Activated naive CD4-positive, alpha-beta T cell treated with anti-CD3 and anti-CD28 coated beads, Interleukin-2, amount 10 ng/mL, durations not matched to agents 7 days and 5 days (primary cell): ENCODE data around the gene USP24.
A peak's percentile ranks its signal among the peaks of the same experiment; 100 is the strongest.

Source experiments
- CTCF ChIA-PET: fragments of 350-600 bp; sonication (Branson Sonifier 250); formaldehyde crosslinking; loops from one replicate; lab custom pipeline; 2021; ENCODE audit warnings: antibody characterized with exemption; lab: Charles Lee
- DNase-seq: peaks from one replicate; pipeline ENCODE4 v3.0.0-alpha.2; 2020
- H3K27ac Mint-ChIP-seq: one replicate; pipeline ENCODE4 v1.8.0; 2021; ENCODE audit warnings: mild to moderate bottlenecking, moderate library complexity, mixed read lengths
- H3K27me3 Mint-ChIP-seq: one replicate; pipeline ENCODE4 v1.8.0; 2021; ENCODE audit warnings: mild to moderate bottlenecking, mixed read lengths
- H3K36me3 Mint-ChIP-seq: one replicate; pipeline ENCODE4 v1.8.0; 2021; ENCODE audit warnings: mixed read lengths
- H3K4me1 Mint-ChIP-seq: one replicate; pipeline ENCODE4 v1.8.0; 2021; ENCODE audit warnings: mixed read lengths
- H3K4me3 Mint-ChIP-seq: one replicate; pipeline ENCODE4 v1.8.0; 2021; ENCODE audit warnings: mild to moderate bottlenecking, moderate library complexity, mixed read lengths
- H3K9me3 Mint-ChIP-seq: one replicate; pipeline ENCODE4 v1.8.0; 2021; ENCODE audit warnings: mixed read lengths

Gene USP24

GRCh38 chr1:55215194-55216021 lies at the start of gene USP24:
Gene USP24, minus strand, starts transcription at chr1:55215364. Its CDS starts 251 bp downstream, at chr1:55215113.
- peaks cover 7% of the 10 kb centered on the region for H3K36me3 Mint-ChIP-seq
- H3K4me1 Mint-ChIP-seq, result peaks cover 65% of the 10 kb centered on the region
- CTCF ChIA-PET, result interaction anchor here (1.0 kb wide), 1 partner anchor 72 kb away, joined by 4 read pairs; no protein-coding TSS in a partner anchor
- H3K27me3 Mint-ChIP-seq, result no peaks in the 10 kb centered on the region
- peak; percentile 89 for DNase-seq
- H3K4me3 Mint-ChIP-seq, result peak within 1 kb of the TSS; percentile 89
- peak within 1 kb of the TSS; percentile 94 for H3K27ac Mint-ChIP-seq
- no peaks in the 10 kb centered on the region for H3K9me3 Mint-ChIP-seq

- CTCF ChIA-PET, result no interaction called here
- H3K27ac Mint-ChIP-seq, result no peak overlapping the region
- no peak for DNase-seq
Observed at GRCh38 chr1:55262822-55263221, 47.7 kb upstream of the USP24 start.

DNA sequence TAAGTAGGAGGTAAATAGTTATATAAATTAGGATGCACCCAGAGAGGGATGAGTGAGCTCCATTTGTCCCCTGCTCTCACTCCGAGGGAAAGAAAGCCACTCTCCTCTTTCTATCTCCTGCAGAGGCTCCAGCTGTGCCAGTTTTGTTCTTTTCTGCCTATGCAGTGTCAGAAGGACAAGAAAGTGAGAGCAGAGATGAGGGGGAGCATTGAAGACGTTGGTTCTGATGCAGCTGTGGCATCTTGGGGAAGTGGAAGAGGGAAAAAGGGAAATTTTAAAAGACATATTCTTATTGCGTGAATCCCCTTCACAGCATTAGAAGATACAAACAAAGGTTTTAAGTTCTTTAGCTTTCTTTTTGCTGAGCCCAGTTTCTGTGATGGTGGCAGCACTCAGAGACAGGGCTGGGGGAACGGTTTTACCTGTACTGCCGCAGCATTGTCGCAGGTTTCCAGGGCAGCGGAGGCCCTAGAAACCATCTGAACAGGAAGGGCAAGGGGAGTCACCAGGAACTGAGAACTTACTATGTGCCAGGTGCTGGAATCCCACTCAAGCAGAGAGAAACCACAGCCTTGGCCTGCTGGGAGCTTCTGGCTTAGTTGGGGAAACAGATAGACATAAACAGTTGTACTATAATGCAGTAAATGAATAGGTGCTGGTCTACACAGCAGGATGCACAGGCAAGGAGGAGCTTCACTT lies 44.9 kb upstream of the USP24 start:
- DNase-seq, result no peak
- no peak overlapping the region for H3K27ac Mint-ChIP-seq
- H3K4me3 Mint-ChIP-seq, result no peak overlapping the region
- no peaks in the 10 kb centered on the region for H3K9me3 Mint-ChIP-seq
- H3K27me3 Mint-ChIP-seq, result peaks cover 16% of the 10 kb centered on the region
- CTCF ChIA-PET, result interaction anchor here (1.5 kb wide), 1 partner anchor 16 kb away, joined by 5 read pairs; no protein-coding TSS in a partner anchor
- no peaks in the 10 kb centered on the region for H3K36me3 Mint-ChIP-seq
- H3K4me1 Mint-ChIP-seq, result peaks cover 15% of the 10 kb centered on the region

More at GRCh38 chr1:55262822-55263221, 47.7 kb upstream of the USP24 start:
- H3K36me3 Mint-ChIP-seq, result no peaks in the 10 kb centered on the region
- H3K4me1 Mint-ChIP-seq, result peaks cover 10% of the 10 kb centered on the region
- H3K4me3 Mint-ChIP-seq, result no peak overlapping the region
- no peaks in the 10 kb centered on the region for H3K9me3 Mint-ChIP-seq
- peaks cover 20% of the 10 kb centered on the region for H3K27me3 Mint-ChIP-seq

DNA sequence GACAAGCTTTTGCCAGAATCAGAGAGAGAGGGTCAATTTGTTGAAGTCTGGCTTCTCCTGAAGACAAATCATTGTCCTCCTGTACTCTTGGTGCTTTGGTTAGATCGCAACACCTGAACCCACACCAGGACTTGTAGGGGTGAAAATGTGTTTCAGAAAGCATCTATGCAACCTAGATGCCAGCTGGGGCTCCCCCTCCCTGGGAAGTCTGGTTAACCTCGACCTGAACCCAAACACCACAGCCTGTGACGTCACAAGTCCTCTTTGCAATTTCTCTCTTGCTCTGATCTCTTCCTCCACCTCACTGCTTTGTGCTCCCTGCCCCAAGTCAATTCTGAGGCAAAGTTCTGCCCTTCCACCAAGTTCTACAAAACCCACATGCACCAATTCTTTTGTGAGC lies 42.8 kb upstream of the USP24 start:
- H3K4me3 Mint-ChIP-seq, result no peak overlapping the region
- H3K4me1 Mint-ChIP-seq, result peaks cover 15% of the 10 kb centered on the region
- CTCF ChIA-PET, result interaction anchor here (0.6 to 1.9 kb wide), 2 partner anchors 19 to 22 kb away, joined by 3 to 7 read pairs; no protein-coding TSS in a partner anchor
- H3K27me3 Mint-ChIP-seq, result peaks cover 12% of the 10 kb centered on the region
- H3K9me3 Mint-ChIP-seq, result no peaks in the 10 kb centered on the region
- no peaks in the 10 kb centered on the region for H3K36me3 Mint-ChIP-seq
- no peak overlapping the region for H3K27ac Mint-ChIP-seq
- peak; percentile 80 for DNase-seq

DNA sequence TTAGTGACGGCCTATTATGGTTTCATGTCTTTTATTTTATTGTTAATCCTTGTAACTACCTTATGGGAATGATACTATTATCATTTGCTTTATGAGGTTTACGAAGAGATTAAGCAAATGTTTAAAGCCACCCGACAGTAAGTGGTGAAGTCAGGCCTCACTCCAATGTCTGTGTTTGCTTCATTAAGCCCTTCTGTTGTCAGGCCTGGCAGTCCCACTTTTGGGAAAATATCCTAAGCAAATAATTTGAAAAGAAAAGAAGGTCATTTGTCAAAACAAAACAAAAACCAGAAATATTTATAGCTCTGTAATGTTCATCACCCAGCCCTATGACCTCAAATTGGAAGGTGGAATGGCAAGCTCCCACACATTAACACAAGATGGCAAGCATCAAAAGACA lies 40.7 kb upstream of the USP24 start:
- DNase-seq, result no peak
- Mint-ChIP-seq H3K4me3 (no peak overlapping the region), H3K9me3 (no peaks in the 10 kb centered on the region), H3K36me3 (no peaks in the 10 kb centered on the region), H3K27me3 (peaks cover 12% of the 10 kb centered on the region), H3K4me1 (peaks cover 21% of the 10 kb centered on the region), H3K27ac (no peak overlapping the region)
- CTCF ChIA-PET, result no interaction called here

- Mint-ChIP-seq H3K27me3 (peaks cover 2% of the 10 kb centered on the region), H3K36me3 (no peaks in the 10 kb centered on the region), H3K9me3 (no peaks in the 10 kb centered on the region), H3K4me1 (peaks cover 13% of the 10 kb centered on the region), H3K27ac (no peak overlapping the region), H3K4me3 (no peak overlapping the region)
- no peak for DNase-seq
- CTCF ChIA-PET, result no interaction called here
Observed at GRCh38 chr1:55252942-55253589, 37.9 kb upstream of the USP24 start.

DNA sequence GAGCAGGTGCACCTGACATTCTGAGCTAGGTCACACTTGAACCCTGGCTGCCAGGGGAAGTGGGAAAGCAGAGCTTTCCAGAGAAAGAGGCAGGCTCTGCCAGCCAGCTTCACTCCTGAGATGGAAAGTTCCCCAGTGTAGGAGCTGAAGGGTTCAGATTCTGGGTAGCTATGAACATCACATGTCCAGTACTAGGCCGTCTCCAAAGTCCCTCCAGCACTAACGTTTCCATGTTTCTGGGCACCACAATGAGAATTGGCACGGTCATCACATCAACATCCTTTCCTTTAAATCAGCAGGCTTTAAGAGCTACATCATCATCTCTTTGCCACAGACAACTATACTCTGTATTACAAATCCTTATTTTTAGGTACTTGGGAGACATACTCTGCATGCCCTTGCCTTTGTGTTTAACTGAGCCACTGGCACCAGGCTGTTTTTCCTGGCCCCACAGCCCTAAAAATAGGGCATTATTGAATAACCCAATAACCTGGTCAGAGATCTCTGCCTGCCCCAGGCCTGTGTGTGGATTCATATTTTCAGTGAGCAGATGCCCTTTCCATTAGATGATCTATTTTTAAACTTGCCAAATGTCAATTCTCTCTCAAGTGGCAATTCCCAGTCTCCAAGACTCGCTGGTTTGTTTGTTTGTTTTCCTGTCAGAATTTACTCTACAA lies 35.4 kb upstream of the USP24 start:
- Mint-ChIP-seq H3K27ac (no peak overlapping the region), H3K36me3 (no peaks in the 10 kb centered on the region), H3K27me3 (no peaks in the 10 kb centered on the region), H3K9me3 (no peaks in the 10 kb centered on the region), H3K4me3 (no peak overlapping the region), H3K4me1 (peaks cover 6% of the 10 kb centered on the region)
- no peak for DNase-seq
- CTCF ChIA-PET, result interaction anchor here (1.2 kb wide), 1 partner anchor 107 kb away, joined by 3 read pairs; no protein-coding TSS in a partner anchor

- peaks cover 6% of the 10 kb centered on the region for H3K4me1 Mint-ChIP-seq
- H3K9me3 Mint-ChIP-seq, result no peaks in the 10 kb centered on the region
- no peak overlapping the region for H3K27ac Mint-ChIP-seq
- DNase-seq, result no peak
- H3K36me3 Mint-ChIP-seq, result no peaks in the 10 kb centered on the region
- H3K27me3 Mint-ChIP-seq, result no peaks in the 10 kb centered on the region
- CTCF ChIA-PET, result interaction anchor here (1.2 kb wide), 1 partner anchor 106 kb away, joined by 3 read pairs; no protein-coding TSS in a partner anchor
- no peak overlapping the region for H3K4me3 Mint-ChIP-seq
Observed at GRCh38 chr1:55249646-55250398, 34.7 kb upstream of the USP24 start.

DNA sequence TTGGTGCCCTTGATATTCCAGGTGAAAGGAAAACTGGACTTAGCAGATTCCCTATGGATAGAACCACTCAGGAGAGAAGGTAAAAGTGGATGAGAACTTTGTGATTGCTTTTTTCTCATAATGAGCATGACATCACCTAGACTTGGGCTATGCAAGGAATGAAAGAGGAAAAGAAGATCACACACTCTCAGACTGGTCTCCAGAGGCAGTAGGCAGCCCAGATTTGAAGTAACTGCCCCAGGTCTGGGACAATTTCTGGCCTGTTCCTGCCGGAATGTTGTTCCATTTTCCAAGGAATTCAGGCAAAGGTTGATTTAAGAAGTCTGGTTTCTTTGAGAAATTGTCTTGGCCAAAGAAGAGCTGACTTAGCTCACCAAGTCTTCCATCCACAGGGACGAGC lies 31.7 kb upstream of the USP24 start:
- Mint-ChIP-seq H3K27ac (no peak overlapping the region), H3K4me1 (no peaks in the 10 kb centered on the region), H3K9me3 (no peaks in the 10 kb centered on the region), H3K36me3 (no peaks in the 10 kb centered on the region), H3K27me3 (peaks cover 4% of the 10 kb centered on the region), H3K4me3 (no peak overlapping the region)
- CTCF ChIA-PET, result interaction anchor here (1.0 to 1.1 kb wide), 2 partner anchors 24 to 30 kb away, joined by 3 to 4 read pairs; no protein-coding TSS in a partner anchor
- no peak for DNase-seq

DNA sequence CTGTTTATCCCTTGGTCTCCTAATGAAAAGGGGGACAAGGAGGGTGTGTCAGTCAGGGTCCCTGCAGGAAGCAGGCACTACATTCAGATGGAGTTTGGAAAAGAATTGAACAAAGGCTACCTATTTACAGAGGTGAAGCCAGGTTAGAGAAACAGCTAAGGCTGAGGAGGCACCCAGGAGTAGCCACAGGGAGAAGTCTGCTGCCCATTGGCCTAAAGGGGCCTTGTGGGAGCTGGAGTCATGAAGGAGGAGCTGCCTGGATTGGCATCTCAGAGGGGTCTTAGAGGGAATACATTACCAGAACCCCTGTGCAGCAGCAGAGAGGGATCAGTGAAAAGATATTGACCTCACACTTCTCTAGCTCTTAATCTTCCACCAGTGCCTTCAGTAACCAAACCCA lies 31.2 kb upstream of the USP24 start:
- H3K27ac Mint-ChIP-seq, result no peak overlapping the region
- H3K9me3 Mint-ChIP-seq, result no peaks in the 10 kb centered on the region
- DNase-seq, result no peak
- no peaks in the 10 kb centered on the region for H3K4me1 Mint-ChIP-seq
- no peaks in the 10 kb centered on the region for H3K36me3 Mint-ChIP-seq
- H3K4me3 Mint-ChIP-seq, result no peak overlapping the region
- H3K27me3 Mint-ChIP-seq, result peaks cover 4% of the 10 kb centered on the region
- CTCF ChIA-PET, result interaction anchor here (1.0 to 1.1 kb wide), 2 partner anchors 25 to 31 kb away, joined by 3 to 4 read pairs; no protein-coding TSS in a partner anchor

GRCh38 chr1:55245781-55246180 lies 30.6 kb upstream of the USP24 start:
- no peaks in the 10 kb centered on the region for H3K4me1 Mint-ChIP-seq
- H3K27me3 Mint-ChIP-seq, result peaks cover 4% of the 10 kb centered on the region
- no peaks in the 10 kb centered on the region for H3K36me3 Mint-ChIP-seq
- CTCF ChIA-PET, result interaction anchor here (1.1 kb wide), 1 partner anchor 25 kb away, joined by 3 read pairs; no protein-coding TSS in a partner anchor
- H3K27ac Mint-ChIP-seq, result no peak overlapping the region
- DNase-seq, result no peak
- H3K9me3 Mint-ChIP-seq, result no peaks in the 10 kb centered on the region
- no peak overlapping the region for H3K4me3 Mint-ChIP-seq

DNA sequence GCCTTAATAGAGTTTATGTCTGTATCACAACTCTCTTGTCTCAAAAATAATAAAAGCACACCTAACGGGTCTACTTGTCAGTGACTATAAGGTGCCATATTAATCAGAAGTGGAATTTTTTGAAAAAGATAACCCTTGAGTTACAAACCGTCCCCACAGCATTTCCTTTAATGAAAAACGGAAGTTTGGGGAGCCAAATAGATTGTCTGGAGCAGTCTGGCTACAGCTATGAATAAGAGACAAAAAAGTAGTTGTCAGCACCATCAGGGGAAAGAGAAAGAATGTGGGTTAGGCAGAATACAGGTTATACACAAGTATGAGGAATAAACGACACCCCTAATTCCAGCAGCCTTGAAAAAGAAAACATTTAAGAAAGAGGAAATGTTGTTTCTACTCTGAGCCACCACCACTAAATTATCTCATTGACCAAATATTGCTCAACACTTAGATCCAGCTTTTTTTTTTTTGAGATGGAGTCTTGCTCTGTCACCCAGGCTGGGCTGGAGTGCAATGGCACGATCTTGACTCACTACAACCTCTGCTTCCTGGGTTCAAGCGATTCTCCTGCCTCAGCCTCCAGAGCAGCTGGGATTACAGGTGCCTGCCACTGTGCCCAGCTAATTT lies 29.4 kb upstream of the USP24 start:
- Mint-ChIP-seq H3K27me3 (peaks cover 11% of the 10 kb centered on the region), H3K4me3 (no peak overlapping the region), H3K36me3 (no peaks in the 10 kb centered on the region), H3K4me1 (no peaks in the 10 kb centered on the region), H3K9me3 (no peaks in the 10 kb centered on the region), H3K27ac (no peak overlapping the region)
- CTCF ChIA-PET, result no interaction called here
- DNase-seq, result no peak

DNA sequence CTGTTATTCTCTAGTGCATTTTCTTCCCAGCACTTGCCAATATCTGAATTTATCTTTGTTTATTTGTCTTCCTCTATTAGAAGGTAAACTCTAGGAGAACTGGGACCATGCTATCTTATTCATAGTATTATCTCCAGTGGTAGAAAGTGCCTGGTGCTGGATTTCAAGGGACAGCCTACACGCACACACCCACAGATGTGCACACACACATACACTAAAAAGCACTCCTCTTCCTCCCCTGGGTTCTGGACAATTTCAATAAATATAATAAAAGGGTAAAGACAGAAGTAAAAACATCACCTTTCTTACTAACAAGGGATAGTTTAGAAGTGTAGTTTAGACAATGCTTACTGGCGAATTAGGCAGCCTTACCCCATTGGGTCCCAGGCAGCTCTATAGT lies 28.5 kb upstream of the USP24 start:
- no peak for DNase-seq
- Mint-ChIP-seq H3K4me3 (no peak overlapping the region), H3K4me1 (no peaks in the 10 kb centered on the region), H3K27ac (no peak overlapping the region), H3K36me3 (no peaks in the 10 kb centered on the region), H3K27me3 (peaks cover 11% of the 10 kb centered on the region), H3K9me3 (no peaks in the 10 kb centered on the region)
- CTCF ChIA-PET, result no interaction called here
